ENCODE results near the gene TERT. TPM values are rescaled to one million over a fixed set of nuclear protein-coding genes. Genes with fewer than 3 reads are reported as not detected.

Gene TERT
- total RNA-seq, 2 experiments from 2014 or later = 0.55 to 0.84 TPM

DNA sequence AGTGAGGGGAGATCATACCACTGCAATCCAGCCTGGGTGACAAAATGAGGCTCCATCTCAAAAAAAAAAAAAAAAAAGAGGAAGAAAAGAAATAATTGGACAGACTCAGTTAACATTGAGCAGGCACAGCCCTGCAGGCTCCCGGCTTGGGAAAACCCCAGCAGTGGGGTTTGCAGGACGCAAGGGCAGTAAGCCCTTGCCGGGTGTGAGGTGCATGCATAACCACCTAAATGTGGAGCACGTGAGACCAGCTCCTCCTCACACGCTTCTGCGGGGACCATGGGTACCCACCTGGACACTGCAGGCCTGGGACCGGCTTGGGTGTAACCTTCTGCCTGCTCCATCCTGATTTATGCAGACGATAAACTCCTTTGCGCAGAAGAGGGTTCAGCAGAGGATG lies 74.5 kb downstream of the TERT start:
- ChIA-PET CTCF (no interaction called here), POLR2A (no interaction called here)
- TF ChIP-seq, protein P1, sequence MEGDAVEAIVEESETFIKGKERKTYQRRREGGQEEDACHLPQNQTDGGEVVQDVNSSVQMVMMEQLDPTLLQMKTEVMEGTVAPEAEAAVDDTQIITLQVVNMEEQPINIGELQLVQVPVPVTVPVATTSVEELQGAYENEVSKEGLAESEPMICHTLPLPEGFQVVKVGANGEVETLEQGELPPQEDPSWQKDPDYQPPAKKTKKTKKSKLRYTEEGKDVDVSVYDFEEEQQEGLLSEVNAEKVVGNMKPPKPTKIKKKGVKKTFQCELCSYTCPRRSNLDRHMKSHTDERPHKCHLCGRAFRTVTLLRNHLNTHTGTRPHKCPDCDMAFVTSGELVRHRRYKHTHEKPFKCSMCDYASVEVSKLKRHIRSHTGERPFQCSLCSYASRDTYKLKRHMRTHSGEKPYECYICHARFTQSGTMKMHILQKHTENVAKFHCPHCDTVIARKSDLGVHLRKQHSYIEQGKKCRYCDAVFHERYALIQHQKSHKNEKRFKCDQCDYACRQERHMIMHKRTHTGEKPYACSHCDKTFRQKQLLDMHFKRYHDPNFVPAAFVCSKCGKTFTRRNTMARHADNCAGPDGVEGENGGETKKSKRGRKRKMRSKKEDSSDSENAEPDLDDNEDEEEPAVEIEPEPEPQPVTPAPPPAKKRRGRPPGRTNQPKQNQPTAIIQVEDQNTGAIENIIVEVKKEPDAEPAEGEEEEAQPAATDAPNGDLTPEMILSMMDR (IDR thresholded peaks at IDR 0.05) = no peak
- no peaks in the 10 kb centered on the region for H3K4me1 ChIP-seq (ENCODE audit: insufficient read depth, low read length)
- Mint-ChIP-seq H3K36me3 (ENCODE audit: low read depth) (no peaks in the 10 kb centered on the region), H3K27ac (no peak overlapping the region), H3K4me3 (no peak overlapping the region), H3K4me1 (ENCODE audit: low read depth) (no peaks in the 10 kb centered on the region), H3K27me3 (no peaks in the 10 kb centered on the region), H3K9me3 (no peaks in the 10 kb centered on the region)
- DNase-seq = no peak
- H3K36me3 ChIP-seq (ENCODE audit: insufficient read depth, low read length) = no peaks in the 10 kb centered on the region
- no peak overlapping the region for H3K4me3 ChIP-seq (ENCODE audit: low read length)
- peaks cover 0 to 13% of the 10 kb centered on the region in 2 experiments for H3K9me3 ChIP-seq (ENCODE audit: control insufficient read depth in 1 of 2, insufficient read depth in 1 of 2, low read length in 2 of 2)
- intact Hi-C loops (cut with DNase I, micrococcal nuclease) = no loop called here
- no peak overlapping the region for H3K27ac ChIP-seq (ENCODE audit: low read depth in 1 of 2, low read length in 2 of 2)
- H3K27me3 ChIP-seq (ENCODE audit: control insufficient read depth in 1 of 2, insufficient read depth in 2 of 2, low read length in 2 of 2) = no peaks in the 10 kb centered on the region
- ATAC-seq (ENCODE audit: poor library complexity) = no peak

DNA sequence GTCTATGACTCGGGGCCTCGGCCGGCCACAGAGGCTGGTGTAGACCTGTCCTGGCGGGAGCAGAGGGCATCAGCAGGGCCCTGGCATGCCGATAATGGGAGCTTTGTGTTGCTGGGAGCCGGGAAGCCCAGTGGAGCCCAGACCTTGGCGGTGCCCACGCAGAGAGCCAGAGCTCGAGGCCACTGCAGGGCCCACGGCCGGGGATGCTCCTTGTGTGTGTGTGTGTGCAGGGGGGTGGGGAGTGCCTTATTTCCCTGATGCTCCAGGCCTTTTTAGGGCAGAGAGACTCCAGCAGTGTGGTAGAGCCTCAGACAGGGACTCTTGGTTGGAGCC lies 75.1 kb downstream of the TERT start:
- no peak overlapping the region for H3K27ac ChIP-seq (ENCODE audit: low read depth in 1 of 2, low read length in 2 of 2)
- H3K4me3 Mint-ChIP-seq = no peak overlapping the region
- intact Hi-C loops (cut with DNase I, micrococcal nuclease) = no loop called here

DNA sequence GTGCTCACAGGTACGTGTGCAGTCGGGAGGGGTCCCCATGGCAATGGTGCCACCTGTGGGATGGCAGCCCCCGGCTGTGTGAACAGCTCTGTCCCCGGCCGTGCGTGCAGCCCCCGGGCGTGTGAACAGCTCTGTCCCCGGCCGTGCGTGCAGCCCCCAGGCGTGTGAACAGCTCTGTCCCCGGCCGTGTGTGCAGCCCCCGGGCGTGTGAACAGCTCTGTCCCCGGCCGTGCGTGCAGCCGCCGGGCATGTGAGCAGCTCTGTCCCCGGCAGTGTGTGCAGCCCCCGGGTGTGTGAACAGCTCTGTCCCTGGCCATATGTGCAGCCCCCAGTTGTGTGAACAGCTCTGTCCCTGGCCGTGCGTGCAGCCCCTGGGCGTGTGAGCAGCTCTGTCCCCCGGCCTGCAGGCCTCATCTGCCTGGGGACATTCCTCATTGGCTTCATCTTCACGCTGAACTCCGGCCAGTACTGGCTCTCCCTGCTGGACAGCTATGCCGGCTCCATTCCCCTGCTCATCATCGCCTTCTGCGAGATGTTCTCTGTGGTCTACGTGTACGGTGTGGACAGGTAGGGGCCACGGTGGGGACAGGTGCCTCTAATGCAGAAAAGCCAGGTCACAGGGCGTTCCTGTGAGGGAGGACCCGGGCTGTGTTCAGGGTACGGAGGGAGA lies 75.6 kb downstream of the TERT start:
- no peaks in the 10 kb centered on the region for H3K4me1 Mint-ChIP-seq (ENCODE audit: low read depth)

More for the DNA sequence above, 75.1 kb downstream of the TERT start:
- Mint-ChIP-seq H3K27me3 (no peaks in the 10 kb centered on the region), H3K27ac (no peak overlapping the region), H3K4me1 (ENCODE audit: low read depth) (no peaks in the 10 kb centered on the region), H3K36me3 (ENCODE audit: low read depth) (no peaks in the 10 kb centered on the region), H3K9me3 (no peaks in the 10 kb centered on the region)
- no peaks in the 10 kb centered on the region for H3K4me1 ChIP-seq (ENCODE audit: insufficient read depth, low read length)
- POLR2A ChIA-PET = no interaction called here
- peaks cover 0 to 15% of the 10 kb centered on the region in 2 experiments for H3K9me3 ChIP-seq (ENCODE audit: control insufficient read depth in 1 of 2, insufficient read depth in 1 of 2, low read length in 2 of 2)
- TF ChIP-seq, protein P1 (IDR thresholded peaks at IDR 0.05) = no peak
- CTCF ChIA-PET = no interaction called here
- no peak for ATAC-seq (ENCODE audit: poor library complexity)
- DNase-seq = no peak
- no peaks in the 10 kb centered on the region for H3K27me3 ChIP-seq (ENCODE audit: control insufficient read depth in 1 of 2, insufficient read depth in 2 of 2, low read length in 2 of 2)
- no peak overlapping the region for H3K4me3 ChIP-seq (ENCODE audit: low read length)
- no peaks in the 10 kb centered on the region for H3K36me3 ChIP-seq (ENCODE audit: insufficient read depth, low read length)

More for the DNA sequence above, 75.6 kb downstream of the TERT start:
- POLR2A ChIA-PET = no interaction called here
- Mint-ChIP-seq H3K4me3 (no peak overlapping the region), H3K27me3 (no peaks in the 10 kb centered on the region), H3K9me3 (no peaks in the 10 kb centered on the region), H3K27ac (no peak overlapping the region), H3K36me3 (ENCODE audit: low read depth) (no peaks in the 10 kb centered on the region)
- DNase-seq (no peak), ATAC-seq (ENCODE audit: poor library complexity) (no peak)
- Histone ChIP-seq H3K4me1 (ENCODE audit: insufficient read depth, low read length) (no peaks in the 10 kb centered on the region), H3K27me3 (ENCODE audit: control insufficient read depth in 1 of 2, insufficient read depth in 2 of 2, low read length in 2 of 2) (no peaks in the 10 kb centered on the region), H3K36me3 (ENCODE audit: insufficient read depth, low read length) (no peaks in the 10 kb centered on the region), H3K4me3 (ENCODE audit: low read length) (no peak overlapping the region), H3K9me3 (ENCODE audit: control insufficient read depth in 1 of 2, insufficient read depth in 1 of 2, low read length in 2 of 2) (peaks cover 0 to 15% of the 10 kb centered on the region in 2 experiments), H3K27ac (ENCODE audit: low read depth in 1 of 2, low read length in 2 of 2) (no peak overlapping the region)
- TF ChIP-seq, protein P1 (IDR thresholded peaks at IDR 0.05) = no peak
- intact Hi-C loops (cut with DNase I, micrococcal nuclease) = no loop called here
- CTCF ChIA-PET = no interaction called here

All from CD4-positive, alpha-beta T cell (primary cell).